DND-41 (cell line): ENCODE results near the gene KRTCAP3.
"Not testable (repeated sequence)": the region's sequence is repeated elsewhere in the genome, so short reads cannot be mapped to it uniquely, and the experiment has no call there.

Experiments
- ATAC-seq: fragments of 200-7000 bp; cut with Tn5 transposase; 3 replicates; pipeline ENCODE4 v1.9.1; 2021; ENCODE audit warnings: low read depth; ENCODE audit not compliant: insufficient read depth
- DNase-seq: peaks from one replicate; pipeline ENCODE4 v3.0.0-alpha.2; 2020
- H2AFZ ChIP-seq: 2 replicates; pipeline ENCODE4 v1.6.0; 2012; ENCODE audit warnings: low read depth, low read length
- H3K27ac ChIP-seq: 2 replicates; pipeline ENCODE4 v1.5.1; 2012; ENCODE audit warnings: low read length, inconsistent platforms
- H3K27me3 ChIP-seq: fragments of 200-600 bp; sonication (generic); 2 replicates; pipeline ENCODE4 v1.6.0; 2012; ENCODE audit warnings: low read length, mild to moderate bottlenecking, inconsistent platforms; ENCODE audit not compliant: insufficient read depth, poor library complexity
- H3K36me3 ChIP-seq: 2 replicates; pipeline ENCODE4 v1.5.1; 2012; ENCODE audit warnings: low read length, inconsistent platforms; ENCODE audit not compliant: insufficient read depth
- H3K4me1 ChIP-seq: 2 replicates; pipeline ENCODE4 v1.5.1; 2012; ENCODE audit warnings: mild to moderate bottlenecking, low read length; ENCODE audit not compliant: insufficient read depth
- H3K4me2 ChIP-seq: 2 replicates; pipeline ENCODE4 v1.6.0; 2012; ENCODE audit warnings: mild to moderate bottlenecking, moderate library complexity, low read length, inconsistent platforms; ENCODE audit not compliant: insufficient read depth
- H3K4me3 ChIP-seq, 2 experiments: fragments of 200-600 bp in 1 of 2; shearing (Covaris generic) in 1 of 2; 2 replicates each; pipeline ENCODE4 v1.5.1; 2012 to 2016; ENCODE audit warnings: inconsistent platforms in 2 of 2, low read length in 2 of 2, mild to moderate bottlenecking in 2 of 2, low read depth in 1 of 2, moderate library complexity in 1 of 2
- H3K79me2 ChIP-seq: 2 replicates; pipeline ENCODE4 v1.6.0; 2012; ENCODE audit warnings: low read length, inconsistent platforms; ENCODE audit not compliant: insufficient read depth
- H3K9ac ChIP-seq: 2 replicates; pipeline ENCODE4 v1.6.0; 2012; ENCODE audit warnings: low read depth, mild to moderate bottlenecking, inconsistent platforms, low read length, moderate library complexity
- H3K9me3 ChIP-seq: 2 replicates; pipeline ENCODE4 v1.5.1; 2012; ENCODE audit warnings: low read length, moderate library complexity, mild to moderate bottlenecking, inconsistent platforms; ENCODE audit not compliant: insufficient read depth, severe bottlenecking
- H4K20me1 ChIP-seq: 2 replicates; pipeline ENCODE4 v1.6.0; 2012; ENCODE audit warnings: low read length; ENCODE audit not compliant: insufficient read depth
- EZH2 ChIP-seq: IDR thresholded peaks from 3 replicates; pipeline ENCODE4 v1.6.1; 2012; ENCODE audit warnings: borderline replicate concordance, low read depth, mild to moderate bottlenecking, moderate library complexity, low read length, inconsistent platforms; ENCODE audit not compliant: severe bottlenecking
- TF ChIP-seq, protein P1 (sequence below): IDR thresholded peaks from 2 replicates; pipeline ENCODE4 v1.5.1; 2012; ENCODE audit warnings: borderline replicate concordance, low read length, moderate library complexity, mild to moderate bottlenecking; ENCODE audit not compliant: poor library complexity, severe bottlenecking; ENCODE audit errors: extremely low read depth

Gene KRTCAP3

DNA sequence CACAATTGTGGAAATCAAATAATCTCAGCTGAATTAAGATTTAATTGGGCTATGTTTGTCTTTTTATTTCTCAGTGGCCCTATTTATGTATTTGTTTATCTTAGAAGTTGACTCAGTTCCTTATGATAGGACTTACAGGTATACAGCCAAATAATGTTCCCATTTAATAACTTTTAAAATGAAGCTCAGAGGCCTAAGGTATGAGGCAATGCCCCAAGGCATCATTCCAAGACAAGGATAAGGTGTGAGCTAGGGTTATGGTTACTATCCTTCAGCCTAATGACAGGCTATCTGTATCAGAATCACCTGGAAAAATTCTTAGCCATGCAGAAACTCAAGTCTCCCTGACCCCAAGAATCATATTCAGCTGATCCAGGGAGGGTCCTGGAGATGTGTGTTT is 21.2 kb upstream of the KRTCAP3 start:
- Histone ChIP-seq H3K4me3 (no peak overlapping the region), H3K27ac (no peak overlapping the region), H4K20me1 (no peaks in the 10 kb centered on the region), H3K4me2 (no peak overlapping the region), H3K79me2 (no peaks in the 10 kb centered on the region), H3K27me3 (no peaks in the 10 kb centered on the region), H3K36me3 (no peaks in the 10 kb centered on the region), H3K4me1 (no peaks in the 10 kb centered on the region), H2AFZ (no peak overlapping the region), H3K9ac (no peak overlapping the region), H3K9me3 (no peaks in the 10 kb centered on the region)
- ATAC-seq (no peak), DNase-seq (no peak)
- TF ChIP-seq EZH2 = no peak
- TF ChIP-seq, protein P1, sequence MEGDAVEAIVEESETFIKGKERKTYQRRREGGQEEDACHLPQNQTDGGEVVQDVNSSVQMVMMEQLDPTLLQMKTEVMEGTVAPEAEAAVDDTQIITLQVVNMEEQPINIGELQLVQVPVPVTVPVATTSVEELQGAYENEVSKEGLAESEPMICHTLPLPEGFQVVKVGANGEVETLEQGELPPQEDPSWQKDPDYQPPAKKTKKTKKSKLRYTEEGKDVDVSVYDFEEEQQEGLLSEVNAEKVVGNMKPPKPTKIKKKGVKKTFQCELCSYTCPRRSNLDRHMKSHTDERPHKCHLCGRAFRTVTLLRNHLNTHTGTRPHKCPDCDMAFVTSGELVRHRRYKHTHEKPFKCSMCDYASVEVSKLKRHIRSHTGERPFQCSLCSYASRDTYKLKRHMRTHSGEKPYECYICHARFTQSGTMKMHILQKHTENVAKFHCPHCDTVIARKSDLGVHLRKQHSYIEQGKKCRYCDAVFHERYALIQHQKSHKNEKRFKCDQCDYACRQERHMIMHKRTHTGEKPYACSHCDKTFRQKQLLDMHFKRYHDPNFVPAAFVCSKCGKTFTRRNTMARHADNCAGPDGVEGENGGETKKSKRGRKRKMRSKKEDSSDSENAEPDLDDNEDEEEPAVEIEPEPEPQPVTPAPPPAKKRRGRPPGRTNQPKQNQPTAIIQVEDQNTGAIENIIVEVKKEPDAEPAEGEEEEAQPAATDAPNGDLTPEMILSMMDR = no peak

DNA sequence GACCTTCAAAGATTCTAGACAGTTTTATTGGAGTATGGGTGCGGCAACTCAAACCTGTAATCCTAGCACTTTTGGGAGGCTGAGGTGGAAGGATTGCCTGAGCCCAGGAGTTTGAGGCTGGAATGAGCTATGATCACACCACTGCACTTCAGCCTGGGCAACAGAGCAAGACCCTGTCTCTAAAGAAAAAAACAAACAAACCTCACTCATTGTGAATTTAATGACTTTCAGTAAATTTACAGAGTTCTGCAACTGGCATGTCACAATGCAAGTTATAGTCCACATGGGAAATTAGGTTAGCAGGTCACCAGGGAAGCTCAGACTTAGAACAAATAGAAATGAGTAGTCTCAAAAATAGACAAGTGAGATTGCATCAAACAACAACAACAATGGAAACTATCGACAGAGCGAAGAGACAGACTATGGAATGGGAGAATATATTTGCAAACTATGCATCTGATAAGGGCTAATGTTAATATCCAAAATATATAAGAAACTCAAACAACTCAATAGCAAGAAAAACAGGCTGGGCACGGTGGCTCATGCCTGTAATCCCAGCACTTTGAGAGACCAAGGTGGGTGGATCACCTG is 20.4 kb upstream of the KRTCAP3 start:
- H3K27me3 ChIP-seq = no peaks in the 10 kb centered on the region
- H4K20me1 ChIP-seq = no peaks in the 10 kb centered on the region
- ATAC-seq (no peak), DNase-seq (no peak)
- H3K27ac ChIP-seq = no peak overlapping the region
- H3K9ac ChIP-seq = no peak overlapping the region
- TF ChIP-seq, protein P1 = no peak
- TF ChIP-seq EZH2 = no peak
- H3K9me3 ChIP-seq = no peaks in the 10 kb centered on the region
- no peak overlapping the region for H3K4me2 ChIP-seq
- no peak overlapping the region for H3K4me3 ChIP-seq
- H3K36me3 ChIP-seq = no peaks in the 10 kb centered on the region
- H3K4me1 ChIP-seq = no peaks in the 10 kb centered on the region
- H3K79me2 ChIP-seq = no peaks in the 10 kb centered on the region
- H2AFZ ChIP-seq = no peak overlapping the region

DNA sequence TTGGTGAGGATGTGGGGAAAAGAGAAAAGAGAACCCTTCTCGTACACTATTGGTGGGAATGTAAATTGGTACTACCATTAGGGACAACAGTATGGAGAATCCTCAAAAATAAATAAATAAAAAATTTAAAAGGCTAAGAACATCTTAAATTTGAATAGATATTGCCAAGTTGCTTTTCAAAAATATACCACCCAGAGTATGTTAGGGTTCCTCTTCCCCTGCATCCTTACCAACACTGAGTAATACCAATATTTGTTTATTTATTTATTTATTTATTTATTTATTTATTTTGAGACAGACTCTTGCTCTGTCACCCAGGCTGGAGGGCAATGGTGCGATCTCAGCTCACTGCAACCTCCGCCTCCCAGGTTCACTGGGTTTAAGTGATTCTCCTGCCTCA is 19.2 kb upstream of the KRTCAP3 start:
- H3K79me2 ChIP-seq = no peaks in the 10 kb centered on the region; the same call in 1 of the 2 replicates
- H4K20me1 ChIP-seq = no peaks in the 10 kb centered on the region
- no peak overlapping the region for H2AFZ ChIP-seq
- no peaks in the 10 kb centered on the region for H3K36me3 ChIP-seq
- no peak overlapping the region for H3K9ac ChIP-seq
- H3K9me3 ChIP-seq = no peaks in the 10 kb centered on the region
- ATAC-seq = no peak
- TF ChIP-seq, protein P1 = no peak
- no peak for TF ChIP-seq EZH2
- H3K27me3 ChIP-seq = no peaks in the 10 kb centered on the region
- no peak overlapping the region for H3K4me3 ChIP-seq
- peaks cover 8% of the 10 kb centered on the region for H3K4me1 ChIP-seq
- no peak overlapping the region for H3K27ac ChIP-seq
- H3K4me2 ChIP-seq = no peak overlapping the region
- DNase-seq = no peak

DNA sequence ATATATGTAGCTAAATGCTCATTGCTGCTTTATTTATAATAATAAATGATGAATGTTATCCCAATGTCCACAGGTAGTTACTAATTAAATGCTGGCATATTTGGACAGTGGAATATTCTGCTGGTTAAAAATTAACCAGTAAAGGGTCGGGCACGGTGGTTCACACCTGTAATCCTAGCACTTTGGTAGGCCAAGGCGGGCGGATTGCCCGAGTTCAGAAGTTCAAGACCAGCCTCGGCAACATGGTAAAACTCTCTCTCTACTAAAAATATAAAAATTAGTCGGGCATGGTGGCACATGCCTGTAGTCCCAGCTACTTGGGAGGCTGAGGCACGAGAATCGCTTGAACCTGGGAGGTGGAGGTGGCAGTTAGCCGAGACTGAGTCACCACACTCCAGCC is 17.1 kb upstream of the KRTCAP3 start:
- H3K27me3 ChIP-seq = not testable (repeated sequence)
- peaks cover 16% of the 10 kb centered on the region for H3K4me1 ChIP-seq

More for the DNA sequence above, 17.1 kb upstream of the KRTCAP3 start:
- H3K4me2 ChIP-seq, H3K4me3 ChIP-seq, H3K9me3 ChIP-seq, H3K9ac ChIP-seq, ATAC-seq, H3K36me3 ChIP-seq, H3K27ac ChIP-seq, DNase-seq, H2AFZ ChIP-seq: not testable (repeated sequence)
- Histone ChIP-seq H3K79me2 (peaks cover 14% of the 10 kb centered on the region), H4K20me1 (peaks cover 11% of the 10 kb centered on the region)
